ENCODE data around the gene GATD1.

The GATD1 gene

GRCh38 chr11:777288-778255 is at the start of gene GATD1:
GATD1 (minus strand) TSS chr11:777487; CDS start chr11:777462, 25 bp downstream.
- DNase-seq (ENCODE audit: low read depth, low spot score), result peak; percentile 89

- no peak for DNase-seq (ENCODE audit: low read depth, low spot score)
Observed at GRCh38 chr11:826836-827145, 49.5 kb upstream of the GATD1 start.

GRCh38 chr11:826227-826621 is 48.9 kb upstream of the GATD1 start:
- DNase-seq (ENCODE audit: low read depth, low spot score), result no peak

GRCh38 chr11:825366-826226 is 48.3 kb upstream of the GATD1 start:
- no peak for DNase-seq (ENCODE audit: low read depth, low spot score)

GRCh38 chr11:824942-825341 is 47.7 kb upstream of the GATD1 start:
- DNase-seq (ENCODE audit: low read depth, low spot score), result no peak

GRCh38 chr11:824292-824880 is 47.1 kb upstream of the GATD1 start:
- DNase-seq (ENCODE audit: low read depth, low spot score), result no peak

- no peak for DNase-seq (ENCODE audit: low read depth, low spot score)
Observed at GRCh38 chr11:823441-824291, 46.4 kb upstream of the GATD1 start.

GRCh38 chr11:821512-822371 is 44.5 kb upstream of the GATD1 start:
- no peak for DNase-seq (ENCODE audit: low read depth, low spot score)

- DNase-seq (ENCODE audit: low read depth, low spot score), result no peak
Observed at GRCh38 chr11:820655-821511, 43.6 kb upstream of the GATD1 start.

GRCh38 chr11:819943-820649 is 42.8 kb upstream of the GATD1 start:
- DNase-seq (ENCODE audit: low read depth, low spot score), result peak; percentile 90

- DNase-seq (ENCODE audit: low read depth, low spot score), result peak; percentile 81
Observed at GRCh38 chr11:819129-819931, 42.0 kb upstream of the GATD1 start.

GRCh38 chr11:818396-819128 is 41.3 kb upstream of the GATD1 start, which contains the start of gene PNPLA2:
PNPLA2 (plus strand) TSS chr11:818914; CDS start chr11:819719, 805 bp downstream.
- no peak for DNase-seq (ENCODE audit: low read depth, low spot score)

GRCh38 chr11:816433-816779 is 39.1 kb upstream of the GATD1 start:
- DNase-seq (ENCODE audit: low read depth, low spot score), result no peak

- no peak for DNase-seq (ENCODE audit: low read depth, low spot score)
Observed at GRCh38 chr11:815675-816432, 38.6 kb upstream of the GATD1 start.

GRCh38 chr11:813456-814096 is 36.3 kb upstream of the GATD1 start:
- DNase-seq (ENCODE audit: low read depth, low spot score), result no peak

GRCh38 chr11:813072-813455 is 35.8 kb upstream of the GATD1 start:
- no peak for DNase-seq (ENCODE audit: low read depth, low spot score)
